NCI-H446 (cell line): ENCODE results near the gene PRDM2.

Experiments used
- DNase-seq, 2 experiments: peaks; one replicate each; lab custom pipeline; 2025; lab: John Stamatoyannopoulos, UW

PRDM2 gene

DNA sequence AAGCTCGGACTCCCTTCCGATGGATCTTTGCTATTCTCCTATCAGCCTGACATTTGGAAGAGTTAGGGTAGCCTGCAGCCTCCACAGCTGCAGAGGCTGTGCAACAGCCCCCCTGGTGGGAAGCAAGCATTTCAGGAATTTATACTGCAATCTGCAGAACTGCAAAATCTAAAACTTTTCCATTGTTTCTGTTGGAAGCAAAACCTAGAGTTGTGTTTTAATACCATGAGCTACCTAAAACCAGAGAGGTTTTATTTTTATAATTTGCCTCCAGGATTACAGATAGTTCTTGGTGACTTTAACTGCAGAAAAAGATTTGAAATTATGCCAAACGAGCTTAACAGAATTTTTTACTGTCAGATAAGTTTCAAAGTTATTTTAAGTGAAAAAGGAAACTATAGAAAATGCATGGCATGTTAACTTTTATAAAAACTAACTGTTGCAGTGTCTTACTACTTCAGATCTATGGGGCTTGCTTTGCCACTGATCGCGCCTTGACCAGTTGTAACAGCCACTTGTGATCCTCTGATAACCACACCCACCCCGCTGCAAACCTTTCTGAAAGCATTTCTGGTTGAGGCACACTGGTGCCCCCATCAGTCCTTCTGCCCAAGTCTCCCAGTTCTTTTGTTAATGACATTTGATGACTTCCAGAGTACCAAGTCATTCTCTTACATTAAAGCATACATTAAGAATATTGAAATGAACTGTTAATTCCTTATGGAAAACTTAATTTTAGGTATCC lies 64.8 kb downstream of the PRDM2 start:
- DNase-seq, result no peak

DNA sequence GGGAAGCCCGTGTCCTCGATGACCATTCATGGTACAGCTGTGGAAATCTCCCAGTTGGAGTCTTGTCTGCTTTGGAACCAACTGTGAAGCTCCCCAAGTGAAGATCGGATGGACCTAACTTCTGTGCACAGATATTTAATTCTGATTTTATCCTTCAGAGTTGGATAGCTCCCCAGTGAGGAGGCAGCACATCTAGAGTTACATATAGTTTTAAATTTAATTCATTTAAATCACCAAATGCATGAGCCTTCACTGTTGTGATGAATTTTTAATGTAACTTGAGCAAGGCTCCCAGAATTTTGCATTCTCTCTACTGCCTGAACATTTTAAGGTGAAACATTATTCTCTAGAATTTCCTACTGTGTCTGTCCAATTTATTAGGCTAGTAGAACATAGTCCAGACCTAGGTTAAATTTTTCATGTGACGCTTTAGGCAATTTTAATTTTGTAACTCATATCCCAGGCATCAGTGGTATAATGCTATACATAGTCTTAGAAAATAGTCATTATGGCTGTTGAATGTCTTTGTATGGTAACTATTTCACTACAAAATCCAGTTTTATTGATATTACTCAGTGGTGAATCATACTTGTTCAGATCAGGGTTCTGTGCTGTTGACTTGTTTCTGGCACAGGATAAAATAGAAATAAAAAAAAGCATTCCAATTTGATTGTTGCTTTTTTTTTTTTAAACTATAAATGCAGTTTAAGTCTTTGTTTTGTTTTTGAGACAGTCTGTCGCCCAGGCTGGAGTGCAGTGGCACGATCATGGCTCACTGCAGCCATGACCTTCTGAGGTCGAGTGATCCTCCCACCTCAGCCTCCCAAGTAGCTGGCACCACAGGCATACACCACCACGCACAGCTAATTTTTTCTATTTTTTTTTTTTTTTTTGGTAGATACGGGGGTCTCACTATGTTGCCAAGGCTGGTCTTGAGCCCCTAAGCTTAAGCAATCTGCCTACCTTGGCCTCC lies 66.9 kb downstream of the PRDM2 start:
- DNase-seq, result no peak

- no peak for DNase-seq
Observed at GRCh38 chr1:13769212-13769611, 69.2 kb downstream of the PRDM2 start.

- no peak for DNase-seq
Observed at GRCh38 chr1:13769830-13770229, 69.8 kb downstream of the PRDM2 start.

DNA sequence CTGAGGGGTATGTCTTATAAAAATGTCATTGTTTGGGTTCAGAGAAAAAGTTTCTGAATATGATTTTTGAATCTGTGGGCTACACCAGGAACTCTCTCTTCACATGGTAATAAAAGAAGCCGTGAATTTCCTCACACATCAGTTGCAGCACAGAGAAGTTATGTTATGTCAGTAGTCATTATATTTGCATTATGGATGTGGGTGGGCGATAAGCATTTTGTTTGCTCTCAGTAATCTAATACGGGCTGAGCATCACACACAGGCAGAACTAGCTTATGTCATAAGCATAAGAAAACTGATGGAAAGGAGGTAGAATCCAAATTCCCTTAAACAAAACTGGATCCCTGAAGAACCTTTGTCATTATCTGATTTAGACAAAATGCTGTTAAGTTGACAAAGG lies 70.8 kb downstream of the PRDM2 start:
- no peak for DNase-seq

- no peak for DNase-seq
Observed at GRCh38 chr1:13771745-13772144, 71.8 kb downstream of the PRDM2 start.

DNA sequence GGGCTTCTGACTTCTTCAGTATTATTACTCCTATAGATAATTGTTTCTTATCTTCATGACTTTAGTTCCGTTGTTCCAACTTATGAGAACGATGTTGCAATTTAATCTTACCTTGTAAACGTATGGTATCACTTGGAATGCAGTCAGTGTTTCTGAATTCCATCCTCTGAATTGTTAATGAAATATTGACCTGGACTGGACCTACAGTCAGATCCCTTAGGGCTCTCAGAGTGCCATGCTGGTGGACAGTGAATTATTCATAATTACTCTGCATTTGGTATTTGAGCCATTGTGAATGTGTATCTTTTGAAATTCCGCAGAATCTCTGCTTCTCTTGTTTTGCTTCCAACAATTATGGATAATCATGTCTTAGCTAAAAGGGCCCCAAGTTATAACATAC lies 72.3 kb downstream of the PRDM2 start:
- DNase-seq, result no peak

DNA sequence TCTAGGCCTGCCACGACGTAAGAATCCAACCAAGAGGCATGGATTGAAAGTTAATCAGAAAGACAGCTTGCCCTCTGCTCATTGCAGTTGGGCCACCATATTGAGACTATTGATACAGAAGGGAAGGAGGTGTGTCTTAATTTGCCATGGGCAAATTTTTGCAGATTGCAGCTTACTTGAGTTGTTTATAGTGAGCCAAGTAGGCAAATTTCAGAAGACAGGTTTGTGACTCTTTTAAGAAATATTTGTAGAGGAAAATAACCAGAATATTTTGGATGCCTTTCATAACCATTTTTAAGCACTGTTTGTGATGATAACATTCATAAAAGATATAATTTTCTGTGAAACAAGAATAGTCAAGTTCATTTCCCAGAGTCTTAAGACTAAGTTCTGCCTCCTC lies 74.1 kb downstream of the PRDM2 start:
- no peak for DNase-seq

GRCh38 chr1:13775459-13775858 lies 75.5 kb downstream of the PRDM2 start:
- DNase-seq, result no peak

- DNase-seq, result no peak
Observed at GRCh38 chr1:13775916-13776315, 75.9 kb downstream of the PRDM2 start.

GRCh38 chr1:13778431-13778830 lies 78.4 kb downstream of the PRDM2 start:
- DNase-seq, result no peak

GRCh38 chr1:13779930-13780329 lies 79.9 kb downstream of the PRDM2 start:
- DNase-seq, result no peak

DNA sequence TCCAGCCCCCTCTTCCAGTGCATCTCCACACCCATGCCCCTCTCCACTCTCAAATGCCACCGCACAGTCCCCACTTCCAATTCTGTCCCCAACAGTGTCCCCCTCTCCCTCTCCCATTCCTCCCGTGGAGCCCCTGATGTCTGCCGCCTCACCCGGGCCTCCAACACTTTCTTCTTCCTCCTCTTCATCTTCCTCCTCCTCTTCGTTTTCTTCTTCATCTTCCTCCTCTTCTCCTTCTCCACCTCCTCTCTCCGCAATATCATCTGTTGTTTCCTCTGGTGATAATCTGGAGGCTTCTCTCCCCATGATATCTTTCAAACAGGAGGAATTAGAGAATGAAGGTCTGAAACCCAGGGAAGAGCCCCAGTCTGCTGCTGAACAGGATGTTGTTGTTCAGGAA lies 80.8 kb downstream of the PRDM2 start:
- DNase-seq, result no peak

DNA sequence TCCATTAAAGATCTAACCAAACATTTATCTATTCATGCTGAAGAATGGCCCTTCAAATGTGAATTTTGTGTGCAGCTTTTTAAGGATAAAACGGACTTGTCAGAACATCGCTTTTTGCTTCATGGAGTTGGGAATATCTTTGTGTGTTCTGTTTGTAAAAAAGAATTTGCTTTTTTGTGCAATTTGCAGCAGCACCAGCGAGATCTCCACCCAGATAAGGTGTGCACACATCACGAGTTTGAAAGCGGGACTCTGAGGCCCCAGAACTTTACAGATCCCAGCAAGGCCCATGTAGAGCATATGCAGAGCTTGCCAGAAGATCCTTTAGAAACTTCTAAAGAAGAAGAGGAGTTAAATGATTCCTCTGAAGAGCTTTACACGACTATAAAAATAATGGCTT lies 81.2 kb downstream of the PRDM2 start:
- no peak for DNase-seq

- DNase-seq, result no peak
Observed at GRCh38 chr1:13781907-13782633, 82.1 kb downstream of the PRDM2 start.

GRCh38 chr1:13782634-13783360 lies 82.8 kb downstream of the PRDM2 start:
- no peak for DNase-seq

- DNase-seq, result no peak
Observed at GRCh38 chr1:13783551-13783950, 83.6 kb downstream of the PRDM2 start.

DNA sequence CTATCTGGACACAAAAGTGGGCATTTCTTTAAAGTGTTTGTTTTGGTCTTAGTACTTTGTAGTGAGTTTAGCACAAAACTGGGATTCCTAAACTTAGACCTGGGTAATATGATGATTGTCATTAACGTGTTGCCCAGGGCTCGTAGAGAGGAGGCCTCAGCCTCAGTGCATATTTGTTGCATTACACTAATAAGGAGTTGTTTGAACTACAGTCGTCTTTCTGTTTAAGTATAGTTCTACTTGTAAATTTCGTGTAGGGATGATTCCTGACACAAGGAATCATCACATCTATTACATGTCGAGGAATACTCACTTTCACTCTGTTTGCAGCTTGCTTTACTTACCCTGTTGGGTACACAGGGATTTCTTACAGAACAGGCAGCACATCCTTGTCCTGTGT lies 85.0 kb downstream of the PRDM2 start:
- DNase-seq, result no peak

- no peak for DNase-seq
Observed at GRCh38 chr1:13786541-13786940, 86.6 kb downstream of the PRDM2 start.

- DNase-seq, result no peak
Observed at GRCh38 chr1:13788795-13789194, 88.8 kb downstream of the PRDM2 start.

- no peak for DNase-seq
Observed at GRCh38 chr1:13790290-13791030, 90.5 kb downstream of the PRDM2 start.
